Epithelial cell of proximal tubule (primary cell): ENCODE measurements around the gene B4GALT5. TPM values are rescaled to one million over a fixed set of nuclear protein-coding genes. Genes with fewer than 3 reads are reported as not detected.
"Not testable (repeated sequence)": the region's sequence is repeated elsewhere in the genome, so short reads cannot be mapped to it uniquely, and the experiment has no call there.

Experiments
- DNase-seq: peaks from one replicate; pipeline ENCODE4 v3.0.0-alpha.2; 2011; ENCODE audit warnings: low read depth
- H3K4me3 ChIP-seq: 2 replicates; pipeline ENCODE4 v1.5.1; 2011; ENCODE audit warnings: low read depth, mild to moderate bottlenecking, low read length
- CTCF ChIP-seq: conservative IDR thresholded peaks from 2 replicates; pipeline ENCODE4 v1.5.1; 2012; ENCODE audit warnings: low read depth, mild to moderate bottlenecking, low read length
- total RNA-seq: library from RNA; depleted of rRNA; stranded (reverse); fragments of >200 nt; gene quantifications from 2 replicates; pipeline ENCODE4 v1.2.3, GENCODE V29; 2015

B4GALT5 gene
- 27.4 and 28.4 TPM in 2 replicates for total RNA-seq

- H3K4me3 ChIP-seq = peak within 1 kb of the TSS; percentile 91
- no peak for DNase-seq
- TF ChIP-seq CTCF = no peak
Measured at GRCh38 chr20:49713753-49714712, at the start of gene B4GALT5. Gene B4GALT5 (minus strand): TSS chr20:49713878. CDS start chr20:49713690, 188 bp downstream.

GRCh38 chr20:49762940-49763766, 49.5 kb upstream of the B4GALT5 start:
- TF ChIP-seq CTCF = no peak
- no peak for DNase-seq

GRCh38 chr20:49761888-49762287, 48.2 kb upstream of the B4GALT5 start:
- DNase-seq, H3K4me3 ChIP-seq: not testable (repeated sequence)

More at GRCh38 chr20:49762940-49763766, 49.5 kb upstream of the B4GALT5 start:
- no peak overlapping the region for H3K4me3 ChIP-seq

GRCh38 chr20:49759266-49759950, 45.7 kb upstream of the B4GALT5 start:
- DNase-seq = no peak
- no peak overlapping the region for H3K4me3 ChIP-seq
- TF ChIP-seq CTCF = no peak

GRCh38 chr20:49758781-49759180, 45.1 kb upstream of the B4GALT5 start:
- TF ChIP-seq CTCF = no peak
- DNase-seq = no peak

GRCh38 chr20:49757597-49757996, 43.9 kb upstream of the B4GALT5 start:
- no peak for TF ChIP-seq CTCF
- no peak for DNase-seq
- H3K4me3 ChIP-seq = no peak overlapping the region

More at GRCh38 chr20:49758781-49759180, 45.1 kb upstream of the B4GALT5 start:
- H3K4me3 ChIP-seq = no peak overlapping the region
